Vagina (tissue), 2 donors: Measurements from ENCODE around the gene SCAF8.

Experiments used
- POLR2A ChIP-seq, 2 donors: fragments of 450-650 bp; IDR thresholded peaks; one replicate each; pipeline ENCODE4 v1.6.1; 2017; ENCODE audit warnings: antibody characterized with exemption in 2 of 2, mild to moderate bottlenecking in 2 of 2, moderate library complexity in 2 of 2
- TF ChIP-seq, protein P1 (sequence below), 3 experiments: fragments of 450-650 bp in 2 of 3; fragments of 200-600 bp in 1 of 3; sonication (generic) in 1 of 3; IDR thresholded peaks; one replicate each; pipeline ENCODE4 v1.5.1; 2017 to 2019; ENCODE audit warnings: antibody characterized with exemption in 3 of 3, mild to moderate bottlenecking in 2 of 3, moderate library complexity in 2 of 3

DNA sequence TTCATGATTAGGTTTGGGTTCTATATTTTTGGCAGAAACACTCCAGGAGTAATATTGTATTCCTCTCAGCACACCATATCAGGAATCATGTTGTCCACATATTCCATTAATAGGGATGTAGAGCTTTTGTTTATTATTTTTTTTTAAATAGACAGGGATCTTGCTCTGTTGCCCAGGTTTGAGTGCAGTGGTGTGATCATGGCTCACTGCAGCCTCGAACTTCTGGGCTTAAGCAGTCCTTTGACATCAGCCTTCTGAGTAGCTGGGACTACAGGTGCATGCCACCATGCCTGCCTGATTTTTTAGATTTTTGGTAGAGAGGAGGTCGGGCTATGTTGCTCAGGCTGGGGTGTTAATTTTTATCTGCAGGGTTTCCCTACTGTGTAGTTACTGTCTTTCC is 12.0 kb downstream of the SCAF8 start:
- TF ChIP-seq, protein P1, sequence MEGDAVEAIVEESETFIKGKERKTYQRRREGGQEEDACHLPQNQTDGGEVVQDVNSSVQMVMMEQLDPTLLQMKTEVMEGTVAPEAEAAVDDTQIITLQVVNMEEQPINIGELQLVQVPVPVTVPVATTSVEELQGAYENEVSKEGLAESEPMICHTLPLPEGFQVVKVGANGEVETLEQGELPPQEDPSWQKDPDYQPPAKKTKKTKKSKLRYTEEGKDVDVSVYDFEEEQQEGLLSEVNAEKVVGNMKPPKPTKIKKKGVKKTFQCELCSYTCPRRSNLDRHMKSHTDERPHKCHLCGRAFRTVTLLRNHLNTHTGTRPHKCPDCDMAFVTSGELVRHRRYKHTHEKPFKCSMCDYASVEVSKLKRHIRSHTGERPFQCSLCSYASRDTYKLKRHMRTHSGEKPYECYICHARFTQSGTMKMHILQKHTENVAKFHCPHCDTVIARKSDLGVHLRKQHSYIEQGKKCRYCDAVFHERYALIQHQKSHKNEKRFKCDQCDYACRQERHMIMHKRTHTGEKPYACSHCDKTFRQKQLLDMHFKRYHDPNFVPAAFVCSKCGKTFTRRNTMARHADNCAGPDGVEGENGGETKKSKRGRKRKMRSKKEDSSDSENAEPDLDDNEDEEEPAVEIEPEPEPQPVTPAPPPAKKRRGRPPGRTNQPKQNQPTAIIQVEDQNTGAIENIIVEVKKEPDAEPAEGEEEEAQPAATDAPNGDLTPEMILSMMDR (IDR thresholded peaks at IDR 0.05) = no peak
- TF ChIP-seq POLR2A (IDR thresholded peaks at IDR 0.05) = no peak
